PC-9 (cell line): ENCODE results near the gene SOX4. TPM values are rescaled to one million over a fixed set of nuclear protein-coding genes. Genes with fewer than 3 reads are reported as not detected.

Source experiments
- BruUV-seq: library from RNA; stranded (reverse); fragments of 400-500 nt; replicated peaks from 2 replicates; lab custom pipeline; 2021; lab: Mats Ljungman, UMichigan
- CTCF ChIA-PET: fragments of 300-600 bp; sonication (Branson Sonifier 250); formaldehyde crosslinking; loops from one replicate; lab custom pipeline; 2022; ENCODE audit warnings: antibody characterized with exemption; lab: Charles Lee
- POLR2A ChIA-PET: fragments of 300-600 bp; sonication (Branson Sonifier 250); formaldehyde crosslinking; loops from one replicate; lab custom pipeline; 2022; ENCODE audit warnings: antibody characterized with exemption; ENCODE audit not compliant: unreplicated experiment; lab: Charles Lee
- DNase-seq, 2 experiments: peaks; one replicate each; pipeline versions ENCODE4 v3.0.0 to v3.0.0-alpha.2; 2015 to 2022; ENCODE audit warnings: mixed read lengths in 1 of 2
- H2AFZ ChIP-seq: fragments of 200-600 bp; sonication (generic); 2 replicates; pipeline ENCODE4 v1.8.1; 2017; ENCODE audit warnings: antibody characterized with exemption
- H3F3A ChIP-seq: fragments of 200-600 bp; sonication (generic); 2 replicates; pipeline ENCODE4 v1.8.1; 2017; ENCODE audit warnings: antibody characterized with exemption, mild to moderate bottlenecking, low read depth; ENCODE audit not compliant: insufficient read depth
- H3K27ac ChIP-seq: fragments of 200-600 bp; sonication (generic); 2 replicates; pipeline ENCODE4 v1.6.1; 2016; ENCODE audit warnings: mixed run types
- H3K27me3 ChIP-seq: fragments of 200-600 bp; sonication (generic); 2 replicates; pipeline ENCODE4 v1.6.1; 2016; ENCODE audit warnings: low read depth, mixed run types; ENCODE audit not compliant: insufficient read depth
- H3K36me3 ChIP-seq: fragments of 200-600 bp; sonication (generic); 2 replicates; pipeline ENCODE4 v1.6.1; 2016; ENCODE audit warnings: low read depth, mixed run types
- H3K4me1 ChIP-seq: fragments of 200-600 bp; sonication (generic); replicated peaks from 2 replicates; pipeline ENCODE4 v1.6.1; 2016; ENCODE audit warnings: mixed run types; ENCODE audit not compliant: insufficient read depth
- H3K4me2 ChIP-seq: fragments of 200-600 bp; sonication (generic); 2 replicates; pipeline ENCODE4 v1.6.1; 2017; ENCODE audit warnings: mixed run types
- H3K4me3 ChIP-seq: fragments of 200-600 bp; sonication (generic); 2 replicates; pipeline ENCODE4 v1.6.1; 2016; ENCODE audit warnings: mixed run types
- H3K79me2 ChIP-seq: fragments of 200-600 bp; sonication (generic); 2 replicates; pipeline ENCODE4 v1.6.1; 2017; ENCODE audit warnings: low read depth, mixed run types
- H3K9me2 ChIP-seq: fragments of 200-600 bp; sonication (generic); 2 replicates; pipeline ENCODE4 v1.8.1; 2017; ENCODE audit warnings: mild to moderate bottlenecking; ENCODE audit not compliant: insufficient read depth
- H3K9me3 ChIP-seq: fragments of 200-600 bp; sonication (generic); 2 replicates; pipeline ENCODE4 v1.8.1; 2016; ENCODE audit warnings: low read depth; ENCODE audit not compliant: insufficient read depth
- H4K20me1 ChIP-seq: fragments of 200-600 bp; sonication (generic); 2 replicates; pipeline ENCODE4 v1.8.1; 2017; ENCODE audit not compliant: insufficient read depth
- EZH2 ChIP-seq: fragments of 200-600 bp; sonication (generic); IDR thresholded peaks from 2 replicates; pipeline ENCODE4 v1.8.0; 2017; ENCODE audit warnings: antibody characterized with exemption, low read depth
- intact Hi-C: fragments of 100-400 bp; cut with micrococcal nuclease; formaldehyde crosslinking; loops from one replicate; pipeline ENCODE4 v1.10.0; 2022; ENCODE audit not compliant: unreplicated experiment
- total RNA-seq: library from RNA; stranded (reverse); gene quantifications from 2 replicates; pipeline ENCODE4 v1.2.3, GENCODE V29; 2021
- TF ChIP-seq, protein P1 (sequence below): fragments of 200-600 bp; sonication (generic); conservative IDR thresholded peaks from 2 replicates; pipeline ENCODE4 v1.6.1; 2017; ENCODE audit warnings: mixed run types, antibody characterized with exemption, mild to moderate bottlenecking, moderate library complexity

The SOX4 gene
- total RNA-seq, 1 experiment from 2014 or later: 32.8 TPM

DNA sequence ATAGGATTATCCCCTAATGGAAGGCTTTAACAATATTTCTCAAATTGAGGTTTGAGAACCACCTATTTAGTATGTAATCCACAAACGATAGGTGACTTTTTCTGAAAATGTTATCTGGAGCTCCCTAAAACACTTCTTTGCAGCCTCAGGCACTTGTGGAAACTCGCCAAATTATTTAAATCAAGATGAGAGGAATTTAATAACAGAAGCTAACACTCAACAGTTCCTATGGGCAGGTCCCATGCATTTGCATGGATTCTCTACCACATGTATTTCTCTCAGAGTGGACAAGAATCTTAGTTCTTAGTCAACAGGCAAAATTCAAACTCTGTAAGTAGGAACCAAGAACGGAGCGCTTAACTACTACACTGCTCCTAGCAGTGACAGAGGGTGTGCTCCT, 20.7 kb downstream of the SOX4 start:
- Histone ChIP-seq H3K79me2 (no peaks in the 10 kb centered on the region), H2AFZ (no peak overlapping the region), H3K4me1 (peaks cover 18% of the 10 kb centered on the region), H3K4me3 (no peak overlapping the region), H3K27me3 (no peaks in the 10 kb centered on the region), H3K9me3 (no peaks in the 10 kb centered on the region), H3K9me2 (no peaks in the 10 kb centered on the region), H3K36me3 (no peaks in the 10 kb centered on the region), H3K4me2 (no peak overlapping the region), H3K27ac (no peak overlapping the region), H4K20me1 (no peaks in the 10 kb centered on the region), H3F3A (no peaks in the 10 kb centered on the region; the same call in 1 of the 2 replicates)
- TF ChIP-seq, protein P1, sequence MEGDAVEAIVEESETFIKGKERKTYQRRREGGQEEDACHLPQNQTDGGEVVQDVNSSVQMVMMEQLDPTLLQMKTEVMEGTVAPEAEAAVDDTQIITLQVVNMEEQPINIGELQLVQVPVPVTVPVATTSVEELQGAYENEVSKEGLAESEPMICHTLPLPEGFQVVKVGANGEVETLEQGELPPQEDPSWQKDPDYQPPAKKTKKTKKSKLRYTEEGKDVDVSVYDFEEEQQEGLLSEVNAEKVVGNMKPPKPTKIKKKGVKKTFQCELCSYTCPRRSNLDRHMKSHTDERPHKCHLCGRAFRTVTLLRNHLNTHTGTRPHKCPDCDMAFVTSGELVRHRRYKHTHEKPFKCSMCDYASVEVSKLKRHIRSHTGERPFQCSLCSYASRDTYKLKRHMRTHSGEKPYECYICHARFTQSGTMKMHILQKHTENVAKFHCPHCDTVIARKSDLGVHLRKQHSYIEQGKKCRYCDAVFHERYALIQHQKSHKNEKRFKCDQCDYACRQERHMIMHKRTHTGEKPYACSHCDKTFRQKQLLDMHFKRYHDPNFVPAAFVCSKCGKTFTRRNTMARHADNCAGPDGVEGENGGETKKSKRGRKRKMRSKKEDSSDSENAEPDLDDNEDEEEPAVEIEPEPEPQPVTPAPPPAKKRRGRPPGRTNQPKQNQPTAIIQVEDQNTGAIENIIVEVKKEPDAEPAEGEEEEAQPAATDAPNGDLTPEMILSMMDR: no peak
- no peak for TF ChIP-seq EZH2
- intact Hi-C loops: no loop called here
- ChIA-PET POLR2A (interaction anchor here (0.7 kb wide), 1 partner anchor 132 kb away, joined by 4 read pairs; no protein-coding TSS in a partner anchor), CTCF (no interaction called here)
- no TSS peak for BruUV-seq
- DNase-seq: no peak

DNA sequence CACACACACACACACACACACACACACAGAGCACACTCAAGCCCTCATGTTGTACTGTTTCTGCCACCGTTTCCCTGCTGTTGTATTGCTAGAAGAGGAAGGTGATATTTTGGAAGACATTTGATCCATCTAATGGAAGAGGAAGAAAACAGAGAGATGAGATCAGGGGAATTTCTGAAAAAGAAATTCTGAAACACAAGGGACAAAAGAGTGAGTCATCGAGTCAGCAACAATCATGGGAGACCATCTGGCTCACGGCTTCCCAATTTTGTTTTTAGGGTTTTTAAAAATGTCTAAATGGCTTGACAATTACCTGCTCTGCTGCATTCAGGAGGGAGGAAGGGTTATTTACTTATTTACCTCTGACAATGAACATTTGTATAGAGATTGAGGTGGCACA, 22.0 kb downstream of the SOX4 start:
- DNase-seq: no peak
- POLR2A ChIA-PET: interaction anchor here (0.6 kb wide), 2 partner anchors 110 to 137 kb away, joined by 3 to 7 read pairs; no protein-coding TSS in a partner anchor
- BruUV-seq: no TSS peak
- Histone ChIP-seq H3K4me1 (peaks cover 18% of the 10 kb centered on the region), H3K27me3 (no peaks in the 10 kb centered on the region), H3K9me3 (no peaks in the 10 kb centered on the region), H2AFZ (0 out of 2 replicates have a peak overlapping the region, but pooled peaks have one; percentile 25), H3K4me3 (no peak overlapping the region), H3F3A (no peaks in the 10 kb centered on the region; the same call in 1 of the 2 replicates), H3K27ac (peak overlapping the region; percentile 22), H3K4me2 (peak overlapping the region; percentile 35), H3K79me2 (no peaks in the 10 kb centered on the region), H3K36me3 (no peaks in the 10 kb centered on the region), H4K20me1 (no peaks in the 10 kb centered on the region), H3K9me2 (no peaks in the 10 kb centered on the region)
- intact Hi-C loops: no loop called here
- TF ChIP-seq, protein P1: no peak
- no peak for TF ChIP-seq EZH2
- CTCF ChIA-PET: no interaction called here

- no peaks in the 10 kb centered on the region; the same call in 1 of the 2 replicates for H3F3A ChIP-seq
- no peaks in the 10 kb centered on the region for H3K9me2 ChIP-seq
- CTCF ChIA-PET: no interaction called here
- H3K36me3 ChIP-seq: no peaks in the 10 kb centered on the region
- H3K27ac ChIP-seq: peak overlapping the region; percentile 22
- no peak overlapping the region for H3K4me3 ChIP-seq
- no peak for TF ChIP-seq EZH2
- TF ChIP-seq, protein P1: no peak
- POLR2A ChIA-PET: interaction anchor here (0.6 kb wide), 1 partner anchor 136 kb away, joined by 7 read pairs; no protein-coding TSS in a partner anchor
- intact Hi-C loops: no loop called here
- DNase-seq: peak; percentile 47 to 51
- peak overlapping the region; percentile 35 for H3K4me2 ChIP-seq
- H3K79me2 ChIP-seq: no peaks in the 10 kb centered on the region
- BruUV-seq: no TSS peak
- H3K27me3 ChIP-seq: no peaks in the 10 kb centered on the region
- H3K9me3 ChIP-seq: no peaks in the 10 kb centered on the region
- peaks cover 18% of the 10 kb centered on the region for H3K4me1 ChIP-seq
- H2AFZ ChIP-seq: 0 out of 2 replicates have a peak overlapping the region, but pooled peaks have one; percentile 25
- H4K20me1 ChIP-seq: no peaks in the 10 kb centered on the region
Measured at GRCh38 chr6:21616005-21616404, 22.5 kb downstream of the SOX4 start.
